HG03108 (cell line): Measurements from ENCODE around the gene PSMD11.

ENCODE experiments used
- ATAC-seq: cut with Tn5 transposase; IDR thresholded peaks from one replicate; pipeline ENCODE4 v1.9.1; 2021; ENCODE audit warnings: moderate library complexity; ENCODE audit not compliant: unreplicated experiment

PSMD11 gene

GRCh38 chr17:32489320-32490100 is 45.2 kb downstream of the PSMD11 start:
- no peak for ATAC-seq

DNA sequence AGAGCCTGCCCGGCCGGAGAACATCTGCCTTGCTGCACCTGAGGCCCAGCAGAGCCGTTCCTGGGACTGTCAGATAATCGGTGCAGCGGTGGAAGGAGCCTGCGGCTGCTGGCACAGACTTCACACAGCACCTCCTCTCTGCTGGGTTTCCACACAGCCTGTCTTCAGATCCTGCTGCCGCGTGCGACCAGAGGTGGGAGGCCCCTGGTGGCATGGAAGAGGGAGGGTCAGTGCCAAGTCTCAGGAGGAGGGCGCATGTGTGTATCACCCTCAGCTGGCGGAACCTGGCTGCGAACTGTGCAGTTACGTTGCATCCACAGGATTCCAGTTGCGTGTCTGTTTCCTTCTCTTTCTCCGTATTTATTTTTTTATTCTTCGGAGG is 45.8 kb downstream of the PSMD11 start:
- ATAC-seq = no peak

DNA sequence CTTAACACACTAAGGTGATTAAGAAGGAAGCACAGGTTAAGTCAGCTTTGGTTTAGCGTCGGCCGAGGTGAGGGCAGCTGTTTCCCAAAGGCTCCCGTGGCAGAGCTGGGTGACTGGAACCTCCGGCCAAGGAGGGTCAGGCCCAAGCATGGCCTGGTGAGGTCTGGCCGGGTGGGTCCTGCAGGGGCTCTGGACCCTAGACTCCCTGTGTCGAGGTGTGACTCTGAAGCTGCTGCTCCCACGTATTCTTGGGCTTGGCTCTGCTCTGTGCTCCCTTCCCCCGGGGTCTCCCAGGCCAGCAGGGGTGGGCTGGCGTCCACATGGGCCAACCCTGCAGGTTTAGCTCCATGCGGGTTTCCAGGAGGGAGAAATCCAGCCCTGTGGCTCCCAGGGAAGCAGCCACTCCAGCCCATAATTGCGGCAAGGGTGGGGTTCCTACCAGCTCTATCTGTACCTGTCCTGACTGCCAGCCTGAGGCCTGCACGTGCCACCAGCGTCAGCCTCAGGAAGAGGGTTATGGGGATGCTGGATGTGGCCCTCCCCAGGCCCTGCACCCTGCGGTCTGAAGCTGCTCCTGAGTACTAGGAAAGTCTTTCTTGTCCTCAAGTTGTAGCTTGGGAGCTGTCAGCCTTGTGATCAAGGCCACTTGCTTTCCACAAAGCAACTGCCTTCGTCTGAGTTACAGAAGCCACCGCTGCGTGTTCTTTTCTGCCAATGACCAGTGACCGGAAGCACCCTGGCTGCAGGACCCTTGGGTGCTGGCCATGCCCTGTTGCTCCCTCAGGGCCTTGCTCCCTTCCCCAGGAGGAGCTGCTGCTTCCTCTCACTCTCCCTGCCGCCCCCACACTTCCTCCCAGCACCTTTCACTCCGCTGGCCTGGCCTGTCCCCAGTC is 47.3 kb downstream of the PSMD11 start:
- ATAC-seq = no peak

DNA sequence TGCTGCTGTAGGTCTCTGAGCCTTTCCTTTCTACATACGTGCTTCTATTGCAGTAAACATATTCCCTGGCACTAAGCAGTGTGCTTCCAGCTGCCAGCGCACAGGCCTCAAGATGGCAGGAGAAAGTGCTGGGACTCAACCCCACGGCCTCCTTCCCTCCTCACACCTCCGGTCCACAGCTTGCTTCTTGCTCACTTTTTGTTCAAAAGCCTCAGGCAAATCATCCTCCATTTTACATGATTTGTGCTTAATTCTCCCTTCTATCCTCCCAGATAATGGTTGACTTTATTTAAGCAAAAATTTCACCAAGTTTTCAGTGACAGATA is 47.9 kb downstream of the PSMD11 start:
- ATAC-seq = no peak

DNA sequence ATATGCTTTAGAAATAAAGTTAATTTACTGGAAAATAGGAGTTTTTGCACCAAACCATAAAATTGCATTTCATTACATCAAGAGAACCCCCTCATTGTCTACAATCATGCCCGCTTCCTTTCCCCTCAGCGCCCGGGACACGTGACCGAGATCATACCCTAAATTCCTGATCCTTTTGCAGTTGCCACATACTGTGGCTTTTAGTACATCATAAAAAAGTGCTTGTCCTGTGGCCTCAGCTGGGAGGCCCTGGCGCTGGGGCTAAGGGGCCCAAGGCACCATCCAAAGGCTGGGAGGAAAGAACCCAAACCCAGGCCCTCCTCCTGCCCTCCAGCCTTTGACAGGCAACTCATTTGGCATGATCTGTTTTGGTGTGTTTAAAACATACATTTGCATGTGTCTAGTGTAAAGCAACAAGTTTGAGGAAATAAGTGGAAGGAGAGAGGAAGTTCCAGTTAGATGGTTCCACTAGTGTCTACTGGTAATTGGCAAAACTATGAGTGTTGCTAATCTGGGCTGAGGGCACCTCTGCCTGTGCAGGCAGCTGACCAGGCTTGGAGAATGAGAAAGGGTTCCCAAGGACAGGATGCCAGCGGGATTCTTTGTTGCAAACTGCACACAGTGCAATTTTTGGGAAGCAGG is 48.5 kb downstream of the PSMD11 start:
- no peak for ATAC-seq

- no peak for ATAC-seq
Observed at GRCh38 chr17:32493571-32493970, 49.3 kb downstream of the PSMD11 start.

DNA sequence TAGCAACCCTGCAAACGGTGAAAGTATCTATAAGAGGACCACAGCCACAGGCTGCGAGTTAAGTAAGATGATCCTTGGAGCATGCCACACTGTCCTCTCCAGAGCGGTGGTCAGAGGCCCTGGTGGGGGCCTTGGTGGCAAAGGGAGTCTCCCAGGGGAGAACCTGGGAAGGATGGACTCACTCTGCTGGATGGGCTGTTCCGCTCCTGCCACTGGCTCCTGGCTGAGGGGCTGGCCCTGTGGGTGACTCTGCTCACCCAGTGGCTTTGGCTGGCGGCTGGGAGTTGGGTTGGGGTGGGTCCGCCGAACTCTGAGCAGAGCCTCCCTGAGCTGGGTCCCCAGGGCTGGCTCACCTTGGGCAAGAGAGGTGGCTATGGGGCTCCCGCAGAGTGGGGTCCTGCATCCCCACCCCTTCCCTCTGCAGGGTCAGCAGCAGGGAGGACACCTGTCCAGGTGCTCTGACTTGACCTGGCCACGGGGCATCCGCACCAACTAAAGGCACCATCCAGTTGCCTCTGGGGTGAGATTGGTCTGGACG is 49.7 kb downstream of the PSMD11 start:
- ATAC-seq = no peak

DNA sequence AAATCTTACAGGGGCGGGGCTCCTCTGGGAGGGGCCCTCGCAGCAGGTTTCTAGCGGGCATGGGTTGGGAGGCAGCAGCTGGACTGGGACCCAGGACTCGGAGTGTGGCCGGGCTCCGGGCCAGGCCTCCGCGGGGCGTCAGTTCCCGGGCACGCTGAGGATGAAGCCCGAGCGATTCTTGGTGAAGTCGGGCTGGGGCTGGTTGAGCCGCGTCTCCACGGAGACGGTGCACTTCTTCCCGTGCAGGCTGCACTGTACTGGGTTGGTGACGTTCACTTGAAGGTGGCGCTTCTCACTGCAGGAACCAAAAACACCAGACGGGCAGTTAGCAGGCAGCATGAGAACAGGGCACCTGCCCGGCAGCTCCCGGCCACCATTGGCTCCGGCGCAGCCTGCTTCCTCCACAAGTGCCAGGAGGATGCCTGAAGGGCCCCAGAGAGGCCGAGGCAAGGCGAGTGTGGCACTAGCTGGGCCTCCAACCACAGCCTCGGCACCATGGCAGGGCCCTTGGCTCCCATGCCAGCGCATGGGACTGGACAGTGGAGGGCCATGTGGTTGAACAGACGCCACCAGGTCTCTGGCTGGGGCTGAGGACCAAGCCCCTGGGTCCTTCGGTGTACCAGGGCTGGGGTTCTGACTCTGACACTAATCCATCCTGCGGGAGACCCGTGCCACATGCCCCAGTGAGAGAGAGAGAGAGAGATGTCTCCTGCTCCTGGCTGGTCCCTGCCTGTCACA is 50.5 kb downstream of the PSMD11 start:
- no peak for ATAC-seq

GRCh38 chr17:32495359-32496231 is 51.3 kb downstream of the PSMD11 start:
- ATAC-seq = no peak

- no peak for ATAC-seq
Observed at GRCh38 chr17:32496395-32497073, 52.2 kb downstream of the PSMD11 start.

- ATAC-seq = no peak
Observed at GRCh38 chr17:32497431-32498205, 53.3 kb downstream of the PSMD11 start.

GRCh38 chr17:32498391-32498790 is 54.1 kb downstream of the PSMD11 start:
- ATAC-seq = no peak

GRCh38 chr17:32502013-32502412 is 57.7 kb downstream of the PSMD11 start:
- no peak for ATAC-seq

DNA sequence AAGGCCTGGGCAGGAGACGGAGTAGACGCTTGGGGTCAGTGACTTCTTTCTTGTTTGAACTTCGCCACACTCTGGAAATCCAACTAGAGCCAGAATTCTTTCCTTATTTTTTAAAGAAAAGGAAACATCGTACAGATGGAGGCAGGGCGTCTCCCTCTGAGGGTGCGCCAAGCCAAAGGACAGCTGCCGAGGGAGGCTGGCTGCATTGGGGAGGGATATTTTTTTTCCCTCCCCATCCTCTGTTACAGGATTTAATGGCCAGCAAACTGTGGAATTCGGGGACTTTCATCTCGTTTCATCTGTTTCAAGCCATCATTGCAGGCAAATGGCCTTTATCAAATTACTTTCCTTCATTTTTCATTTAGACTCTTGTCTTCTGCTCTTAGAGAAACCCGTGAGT is 58.4 kb downstream of the PSMD11 start:
- ATAC-seq = no peak

DNA sequence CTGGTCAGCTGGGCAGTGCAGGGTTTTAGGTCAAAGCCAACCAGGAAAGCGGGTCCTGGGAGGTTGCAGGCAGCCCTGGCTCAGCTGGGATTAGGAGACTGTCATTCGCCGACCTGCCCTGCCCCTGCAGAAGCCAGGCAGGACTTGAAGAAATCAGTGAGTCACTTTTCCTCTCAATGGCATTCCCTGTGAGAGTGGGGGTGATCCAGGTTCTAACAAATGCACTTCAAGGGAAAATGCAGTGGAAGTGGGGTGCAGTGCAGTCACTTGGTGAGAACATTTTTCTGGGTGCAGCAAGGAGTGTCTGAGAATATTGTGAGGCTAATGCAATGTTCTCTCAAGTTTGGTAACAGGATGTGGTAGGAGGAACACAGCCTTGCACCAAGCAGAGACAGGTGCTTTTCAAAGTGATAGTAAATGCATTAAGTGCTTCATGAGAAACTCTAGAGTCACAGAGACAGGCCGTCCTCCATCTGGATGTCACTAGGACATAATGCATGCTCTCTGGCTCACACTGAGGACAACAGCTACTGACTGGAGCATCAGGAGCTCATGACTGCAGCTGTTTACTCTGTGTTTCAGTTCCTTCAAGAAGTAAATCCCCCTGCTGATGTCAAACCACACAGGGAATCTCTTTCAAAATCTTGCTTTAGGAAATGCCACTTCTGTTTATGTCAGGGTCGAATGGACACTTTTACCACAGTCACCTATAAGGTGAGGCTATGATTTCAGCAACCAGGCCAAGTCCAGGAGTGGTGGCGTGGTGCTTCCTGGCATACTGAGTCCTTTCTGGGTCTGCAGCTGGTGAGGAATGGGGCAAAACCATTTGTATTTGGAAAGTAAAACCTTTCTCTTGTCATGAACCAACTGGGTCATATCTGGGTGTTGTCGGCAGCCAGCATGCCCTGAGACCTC is 59.2 kb downstream of the PSMD11 start:
- ATAC-seq = peak; percentile 85

DNA sequence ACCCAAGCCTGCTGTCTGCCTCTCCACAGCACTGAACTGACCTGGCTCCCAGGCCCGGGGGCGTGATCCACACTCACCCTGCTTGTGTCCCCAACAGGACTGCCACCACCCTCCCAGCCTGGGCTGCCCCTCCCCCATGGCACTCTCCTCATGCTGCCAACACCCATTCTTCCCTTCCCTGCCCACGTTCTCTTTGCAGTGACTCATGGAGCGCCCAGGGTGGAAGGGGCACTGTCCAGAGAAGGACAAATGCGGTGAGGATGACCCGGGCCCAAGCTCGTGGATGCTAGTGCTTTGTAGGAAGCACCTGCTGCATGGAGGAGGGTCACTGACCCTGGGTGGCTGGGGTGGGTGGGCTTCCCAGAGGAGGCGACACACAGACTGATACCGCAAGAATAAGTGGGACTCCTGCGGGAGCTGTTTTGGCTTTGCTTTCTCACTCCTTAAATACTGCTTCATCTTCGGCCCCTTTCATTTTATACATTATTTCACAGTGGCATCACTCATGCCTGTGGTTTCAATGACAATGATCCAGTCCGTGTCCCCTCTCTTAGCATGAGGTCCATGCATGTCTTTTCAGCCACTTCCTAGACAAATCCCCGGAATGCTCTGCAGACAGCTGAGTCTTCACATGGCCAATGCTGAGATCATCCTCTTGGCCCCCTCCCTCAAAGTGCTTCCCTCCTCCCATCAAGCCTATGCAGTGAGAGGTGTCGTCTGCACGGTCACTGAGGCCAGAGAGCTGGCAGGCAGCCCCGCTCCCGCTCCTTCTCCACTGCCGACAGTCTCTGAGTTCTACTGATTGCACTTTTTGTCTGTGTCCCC is 60.1 kb downstream of the PSMD11 start:
- ATAC-seq = no peak

GRCh38 chr17:32508926-32509325 is 64.6 kb downstream of the PSMD11 start:
- ATAC-seq = no peak
